ENCODE data around the gene BEST2. TPM values are rescaled to one million over a fixed set of nuclear protein-coding genes. Genes with fewer than 3 reads are reported as not detected.
A peak's percentile ranks its signal among the peaks of the same experiment; 100 is the strongest.

Gene BEST2
- total RNA-seq, 1 donor from 2014 or later = not detected

DNA sequence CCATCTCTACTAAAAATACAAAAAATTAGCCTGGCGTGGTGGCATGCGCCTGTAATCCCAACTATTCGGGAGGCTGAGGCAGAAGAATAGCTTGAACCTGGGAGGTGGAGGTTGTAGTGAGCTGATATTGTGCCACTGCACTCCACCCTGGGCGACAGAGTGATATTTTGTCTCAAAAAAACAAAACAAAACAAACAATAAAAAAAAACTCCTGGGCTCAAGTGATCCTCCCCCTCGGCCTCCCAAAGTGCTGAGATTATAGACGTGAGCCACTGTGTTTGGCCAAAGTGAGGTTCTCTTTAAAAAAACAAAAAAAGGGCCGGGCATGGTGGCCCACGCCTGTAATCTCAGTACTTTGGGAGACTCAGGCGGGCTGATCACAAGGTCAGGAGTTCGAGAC lies 35.9 kb downstream of the BEST2 start:
- H3K4me3 Mint-ChIP-seq = no peak overlapping the region
- peaks cover 1% of the 10 kb centered on the region for H3K36me3 Mint-ChIP-seq (ENCODE audit: low read depth)
- no peaks in the 10 kb centered on the region for H3K27me3 Mint-ChIP-seq (ENCODE audit: insufficient read depth)
- H3K9me3 Mint-ChIP-seq = no peaks in the 10 kb centered on the region
- no peak for DNase-seq (ENCODE audit: low spot score)
- intact Hi-C loops (cut with micrococcal nuclease) = no loop called here
- H3K27ac Mint-ChIP-seq = peak overlapping the region; percentile 32
- H3K4me1 Mint-ChIP-seq (ENCODE audit: low read depth) = peaks cover 24% of the 10 kb centered on the region

DNA sequence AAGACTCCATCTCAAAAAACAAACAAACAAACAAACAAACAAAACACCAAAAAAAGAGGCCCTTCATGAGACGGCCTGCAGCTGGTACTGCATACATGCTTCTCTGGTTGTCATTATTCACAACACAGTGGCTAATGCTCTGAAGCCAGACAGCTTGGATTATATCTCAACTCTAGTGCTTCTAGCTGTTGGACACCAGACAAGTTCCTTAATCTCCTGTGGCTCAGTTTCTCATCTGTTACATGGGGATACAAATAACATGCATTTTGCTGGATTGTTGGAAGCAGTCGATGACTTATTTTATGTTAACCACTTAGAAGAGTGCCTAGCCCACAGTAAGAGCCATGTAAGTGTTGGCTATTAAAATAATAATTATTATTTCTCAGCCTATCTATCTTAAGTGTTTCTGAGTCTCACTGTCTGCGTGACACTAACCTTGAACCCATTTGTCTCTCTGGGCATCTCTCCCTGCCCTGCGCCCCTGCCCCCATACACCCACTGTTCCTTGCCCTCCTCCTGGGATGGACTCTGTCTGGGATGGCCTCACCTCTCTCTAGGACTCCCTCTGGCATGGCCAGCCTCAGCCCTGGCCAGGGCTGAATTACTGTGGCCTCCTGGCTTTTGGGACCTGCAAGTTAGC lies 36.6 kb downstream of the BEST2 start:
- peaks cover 24% of the 10 kb centered on the region for H3K4me1 Mint-ChIP-seq (ENCODE audit: low read depth)
- no peak overlapping the region for H3K4me3 Mint-ChIP-seq
- H3K27ac Mint-ChIP-seq = peak overlapping the region; percentile 53
- DNase-seq (ENCODE audit: low spot score) = no peak
- H3K9me3 Mint-ChIP-seq = no peaks in the 10 kb centered on the region
- H3K27me3 Mint-ChIP-seq (ENCODE audit: insufficient read depth) = no peaks in the 10 kb centered on the region
- intact Hi-C loops (cut with micrococcal nuclease) = no loop called here
- H3K36me3 Mint-ChIP-seq (ENCODE audit: low read depth) = peaks cover 7% of the 10 kb centered on the region

DNA sequence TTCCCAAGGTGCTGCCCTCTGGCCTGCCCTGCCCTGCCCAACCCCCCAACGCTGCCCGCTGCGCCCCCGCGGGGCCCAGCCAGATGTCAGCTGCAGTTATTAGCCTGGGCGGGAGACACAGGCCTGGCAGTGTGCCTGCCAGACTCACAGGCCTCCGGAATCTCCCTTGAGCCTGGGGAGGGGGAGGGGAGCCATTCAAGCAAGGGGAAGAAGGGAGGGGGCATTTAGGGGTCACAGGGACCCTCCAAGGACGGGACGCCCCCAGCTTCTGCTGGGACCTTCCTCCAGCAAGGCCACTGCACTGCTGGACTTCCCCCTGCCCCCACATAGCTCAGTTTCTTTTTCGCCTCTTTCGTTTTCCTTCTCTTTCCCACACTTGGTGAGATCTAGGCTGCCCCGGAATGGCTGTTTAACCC lies 37.1 kb downstream of the BEST2 start:
- Mint-ChIP-seq H3K4me3 (peak overlapping the region; percentile 91), H3K9me3 (no peaks in the 10 kb centered on the region)
- intact Hi-C loops (cut with micrococcal nuclease) = loop anchor here (1.0 kb wide), 2 partner anchors 10 to 51 kb away; partner anchors contain the start of gene GET3

GRCh38 chr19:12789098-12789903 lies 37.7 kb downstream of the BEST2 start:
- intact Hi-C loops (cut with micrococcal nuclease) = loop anchor here (1.0 kb wide), 2 partner anchors 11 to 52 kb away; partner anchors contain the start of gene GET3
- H3K4me3 Mint-ChIP-seq = peak overlapping the region; percentile 91
- H3K9me3 Mint-ChIP-seq = no peaks in the 10 kb centered on the region
- peak overlapping the region; percentile 98 for H3K27ac Mint-ChIP-seq
- peaks cover 23% of the 10 kb centered on the region for H3K4me1 Mint-ChIP-seq (ENCODE audit: low read depth)
- no peak for DNase-seq (ENCODE audit: low spot score)
- no peaks in the 10 kb centered on the region for H3K27me3 Mint-ChIP-seq (ENCODE audit: insufficient read depth)
- H3K36me3 Mint-ChIP-seq (ENCODE audit: low read depth) = peaks cover 13% of the 10 kb centered on the region

More for the DNA sequence above, 37.1 kb downstream of the BEST2 start:
- peak; percentile 15 for DNase-seq (ENCODE audit: low spot score)
- Mint-ChIP-seq H3K36me3 (ENCODE audit: low read depth) (peaks cover 10% of the 10 kb centered on the region), H3K27me3 (ENCODE audit: insufficient read depth) (no peaks in the 10 kb centered on the region), H3K4me1 (ENCODE audit: low read depth) (peaks cover 19% of the 10 kb centered on the region), H3K27ac (peak overlapping the region; percentile 98)

DNA sequence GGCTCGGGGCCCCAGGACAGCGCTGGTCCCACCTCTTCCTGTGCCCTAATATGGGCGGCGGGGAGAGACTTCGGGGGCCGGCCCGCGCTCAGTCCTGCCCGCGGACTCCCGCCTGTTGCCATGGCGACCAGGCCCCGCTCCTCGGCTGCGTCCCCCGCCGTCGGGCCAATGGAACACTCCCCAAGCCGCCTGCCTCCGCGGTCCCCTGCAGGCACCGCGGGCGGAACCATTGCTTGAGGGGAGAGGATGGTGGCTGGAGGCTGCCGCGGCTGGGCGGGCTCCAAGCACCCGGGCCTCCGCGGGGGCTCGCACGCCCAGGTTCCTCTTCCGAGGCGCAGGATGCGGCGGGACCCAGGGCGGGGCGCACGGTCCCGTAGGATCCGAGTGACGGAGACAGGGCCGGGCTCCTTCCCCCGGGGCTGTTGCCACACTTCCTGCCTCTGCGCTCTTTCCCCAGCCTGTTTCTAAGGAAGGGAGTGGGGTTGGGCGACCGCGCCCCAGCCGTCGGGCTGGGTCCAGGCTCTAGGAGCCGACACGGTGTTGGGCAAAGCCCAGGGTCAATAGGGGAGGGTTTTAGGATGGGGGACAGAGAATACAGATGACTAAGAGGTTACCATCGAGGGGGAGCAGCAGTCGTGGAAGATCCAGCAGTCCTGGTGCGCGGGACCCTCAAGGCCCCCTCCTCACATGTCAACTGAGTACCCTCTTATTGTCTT lies 38.5 kb downstream of the BEST2 start:
- intact Hi-C loops (cut with micrococcal nuclease) = loop anchor here (1.0 to 5.0 kb wide), 6 partner anchors 12 to 1703 kb away; partner anchors contain the start of genes CALR, GET3, LDLR and TNPO2
- Mint-ChIP-seq H3K4me1 (ENCODE audit: low read depth) (peaks cover 30% of the 10 kb centered on the region), H3K9me3 (no peaks in the 10 kb centered on the region)

GRCh38 chr19:12790628-12791344 lies 39.2 kb downstream of the BEST2 start:
- Mint-ChIP-seq H3K27ac (peak overlapping the region; percentile 91), H3K4me1 (ENCODE audit: low read depth) (peaks cover 32% of the 10 kb centered on the region), H3K4me3 (peak overlapping the region; percentile 97), H3K36me3 (ENCODE audit: low read depth) (peaks cover 13% of the 10 kb centered on the region), H3K27me3 (ENCODE audit: insufficient read depth) (no peaks in the 10 kb centered on the region), H3K9me3 (no peaks in the 10 kb centered on the region)
- intact Hi-C loops (cut with micrococcal nuclease) = loop anchor here (1.0 to 5.0 kb wide), 5 partner anchors 8 to 1703 kb away; partner anchors contain the start of genes CALR, LDLR and TNPO2
- DNase-seq (ENCODE audit: low spot score) = no peak

More for the DNA sequence above, 38.5 kb downstream of the BEST2 start:
- no peaks in the 10 kb centered on the region for H3K27me3 Mint-ChIP-seq (ENCODE audit: insufficient read depth)
- peak; percentile 94 for DNase-seq (ENCODE audit: low spot score)
- H3K4me3 Mint-ChIP-seq = peak overlapping the region; percentile 97
- H3K27ac Mint-ChIP-seq = peak overlapping the region; percentile 91
- peaks cover 13% of the 10 kb centered on the region for H3K36me3 Mint-ChIP-seq (ENCODE audit: low read depth)

DNA sequence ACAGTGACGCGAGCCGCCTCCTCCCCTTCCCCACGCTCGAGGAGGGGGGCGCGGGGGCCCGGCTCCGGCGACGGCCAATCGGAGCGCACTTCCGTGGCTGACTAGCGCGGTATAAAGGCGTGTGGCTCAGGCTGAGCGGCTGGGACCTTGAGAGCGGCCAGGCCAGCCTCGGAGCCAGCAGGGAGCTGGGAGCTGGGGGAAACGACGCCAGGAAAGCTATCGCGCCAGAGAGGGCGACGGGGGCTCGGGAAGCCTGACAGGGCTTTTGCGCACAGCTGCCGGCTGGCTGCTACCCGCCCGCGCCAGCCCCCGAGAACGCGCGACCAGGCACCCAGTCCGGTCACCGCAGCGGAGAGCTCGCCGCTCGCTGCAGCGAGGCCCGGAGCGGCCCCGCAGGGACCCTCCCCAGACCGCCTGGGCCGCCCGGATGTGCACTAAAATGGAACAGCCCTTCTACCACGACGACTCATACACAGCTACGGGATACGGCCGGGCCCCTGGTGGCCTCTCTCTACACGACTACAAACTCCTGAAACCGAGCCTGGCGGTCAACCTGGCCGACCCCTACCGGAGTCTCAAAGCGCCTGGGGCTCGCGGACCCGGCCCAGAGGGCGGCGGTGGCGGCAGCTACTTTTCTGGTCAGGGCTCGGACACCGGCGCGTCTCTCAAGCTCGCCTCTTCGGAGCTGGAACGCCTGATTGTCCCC lies 39.9 kb downstream of the BEST2 start, which contains the start of gene JUNB:
TSS of gene JUNB (plus strand) at position 142 of the 706 bp plus-strand sequence. CDS start at position 428, 286 bp downstream.
- peaks cover 15% of the 10 kb centered on the region for H3K36me3 Mint-ChIP-seq (ENCODE audit: low read depth)
- peak; percentile 97 for DNase-seq (ENCODE audit: low spot score)
- no peaks in the 10 kb centered on the region for H3K9me3 Mint-ChIP-seq
- intact Hi-C loops (cut with micrococcal nuclease) = loop anchor here (1.0 to 5.0 kb wide), 5 partner anchors 9 to 1704 kb away; partner anchors contain the start of genes CALR, LDLR and TNPO2
- peaks cover 39% of the 10 kb centered on the region for H3K4me1 Mint-ChIP-seq (ENCODE audit: low read depth)
- peak within 1 kb of the TSS; percentile 97 for H3K27ac Mint-ChIP-seq
- H3K27me3 Mint-ChIP-seq (ENCODE audit: insufficient read depth) = no peaks in the 10 kb centered on the region
- H3K4me3 Mint-ChIP-seq = peak within 1 kb of the TSS; percentile 97

DNA sequence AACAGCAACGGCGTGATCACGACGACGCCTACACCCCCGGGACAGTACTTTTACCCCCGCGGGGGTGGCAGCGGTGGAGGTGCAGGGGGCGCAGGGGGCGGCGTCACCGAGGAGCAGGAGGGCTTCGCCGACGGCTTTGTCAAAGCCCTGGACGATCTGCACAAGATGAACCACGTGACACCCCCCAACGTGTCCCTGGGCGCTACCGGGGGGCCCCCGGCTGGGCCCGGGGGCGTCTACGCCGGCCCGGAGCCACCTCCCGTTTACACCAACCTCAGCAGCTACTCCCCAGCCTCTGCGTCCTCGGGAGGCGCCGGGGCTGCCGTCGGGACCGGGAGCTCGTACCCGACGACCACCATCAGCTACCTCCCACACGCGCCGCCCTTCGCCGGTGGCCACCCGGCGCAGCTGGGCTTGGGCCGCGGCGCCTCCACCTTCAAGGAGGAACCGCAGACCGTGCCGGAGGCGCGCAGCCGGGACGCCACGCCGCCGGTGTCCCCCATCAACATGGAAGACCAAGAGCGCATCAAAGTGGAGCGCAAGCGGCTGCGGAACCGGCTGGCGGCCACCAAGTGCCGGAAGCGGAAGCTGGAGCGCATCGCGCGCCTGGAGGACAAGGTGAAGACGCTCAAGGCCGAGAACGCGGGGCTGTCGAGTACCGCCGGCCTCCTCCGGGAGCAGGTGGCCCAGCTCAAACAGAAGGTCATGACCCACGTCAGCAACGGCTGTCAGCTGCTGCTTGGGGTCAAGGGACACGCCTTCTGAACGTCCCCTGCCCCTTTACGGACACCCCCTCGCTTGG lies 40.7 kb downstream of the BEST2 start:
- H3K9me3 Mint-ChIP-seq = no peaks in the 10 kb centered on the region
- peak overlapping the region; percentile 97 for H3K4me3 Mint-ChIP-seq
- H3K27me3 Mint-ChIP-seq (ENCODE audit: insufficient read depth) = no peaks in the 10 kb centered on the region
- peak overlapping the region; percentile 97 for H3K27ac Mint-ChIP-seq
- peak; percentile 73 for DNase-seq (ENCODE audit: low spot score)
- H3K4me1 Mint-ChIP-seq (ENCODE audit: low read depth) = peaks cover 44% of the 10 kb centered on the region
- intact Hi-C loops (cut with micrococcal nuclease) = loop anchor here (5.0 kb wide), 1 partner anchor 1705 kb away; the partner anchor contains the start of gene LDLR
- peaks cover 17% of the 10 kb centered on the region for H3K36me3 Mint-ChIP-seq (ENCODE audit: low read depth)

DNA sequence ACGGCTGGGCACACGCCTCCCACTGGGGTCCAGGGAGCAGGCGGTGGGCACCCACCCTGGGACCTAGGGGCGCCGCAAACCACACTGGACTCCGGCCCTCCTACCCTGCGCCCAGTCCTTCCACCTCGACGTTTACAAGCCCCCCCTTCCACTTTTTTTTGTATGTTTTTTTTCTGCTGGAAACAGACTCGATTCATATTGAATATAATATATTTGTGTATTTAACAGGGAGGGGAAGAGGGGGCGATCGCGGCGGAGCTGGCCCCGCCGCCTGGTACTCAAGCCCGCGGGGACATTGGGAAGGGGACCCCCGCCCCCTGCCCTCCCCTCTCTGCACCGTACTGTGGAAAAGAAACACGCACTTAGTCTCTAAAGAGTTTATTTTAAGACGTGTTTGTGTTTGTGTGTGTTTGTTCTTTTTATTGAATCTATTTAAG lies 41.3 kb downstream of the BEST2 start:
- peak overlapping the region; percentile 97 for H3K27ac Mint-ChIP-seq
- intact Hi-C loops (cut with micrococcal nuclease) = loop anchor here (5.0 kb wide), 1 partner anchor 1706 kb away; the partner anchor contains the start of gene LDLR
- H3K4me3 Mint-ChIP-seq = peak overlapping the region; percentile 97
- peaks cover 44% of the 10 kb centered on the region for H3K4me1 Mint-ChIP-seq (ENCODE audit: low read depth)
- no peak for DNase-seq (ENCODE audit: low spot score)
- H3K9me3 Mint-ChIP-seq = no peaks in the 10 kb centered on the region
- no peaks in the 10 kb centered on the region for H3K27me3 Mint-ChIP-seq (ENCODE audit: insufficient read depth)
- H3K36me3 Mint-ChIP-seq (ENCODE audit: low read depth) = peaks cover 17% of the 10 kb centered on the region

- H3K4me3 Mint-ChIP-seq = peak overlapping the region; percentile 97
- no peaks in the 10 kb centered on the region for H3K27me3 Mint-ChIP-seq (ENCODE audit: insufficient read depth)
- no peaks in the 10 kb centered on the region for H3K9me3 Mint-ChIP-seq
- intact Hi-C loops (cut with micrococcal nuclease) = loop anchor here (1.0 to 5.0 kb wide), 2 partner anchors 73 to 1706 kb away; partner anchors contain the start of gene LDLR
- H3K36me3 Mint-ChIP-seq (ENCODE audit: low read depth) = peaks cover 17% of the 10 kb centered on the region
- H3K27ac Mint-ChIP-seq = peak overlapping the region; percentile 97
- peak; percentile 93 for DNase-seq (ENCODE audit: low spot score)
- peaks cover 44% of the 10 kb centered on the region for H3K4me1 Mint-ChIP-seq (ENCODE audit: low read depth)
Observed at GRCh38 chr19:12793290-12794195, 42.0 kb downstream of the BEST2 start.
